Measurements from ENCODE around the gene CMKLR1. TPM values are rescaled to one million over a fixed set of nuclear protein-coding genes. Genes with fewer than 3 reads are reported as not detected.
A peak's percentile ranks its signal among the peaks of the same experiment; 100 is the strongest.

The CMKLR1 gene
- total RNA-seq, 1 donor from 2014 or later = not detected

DNA sequence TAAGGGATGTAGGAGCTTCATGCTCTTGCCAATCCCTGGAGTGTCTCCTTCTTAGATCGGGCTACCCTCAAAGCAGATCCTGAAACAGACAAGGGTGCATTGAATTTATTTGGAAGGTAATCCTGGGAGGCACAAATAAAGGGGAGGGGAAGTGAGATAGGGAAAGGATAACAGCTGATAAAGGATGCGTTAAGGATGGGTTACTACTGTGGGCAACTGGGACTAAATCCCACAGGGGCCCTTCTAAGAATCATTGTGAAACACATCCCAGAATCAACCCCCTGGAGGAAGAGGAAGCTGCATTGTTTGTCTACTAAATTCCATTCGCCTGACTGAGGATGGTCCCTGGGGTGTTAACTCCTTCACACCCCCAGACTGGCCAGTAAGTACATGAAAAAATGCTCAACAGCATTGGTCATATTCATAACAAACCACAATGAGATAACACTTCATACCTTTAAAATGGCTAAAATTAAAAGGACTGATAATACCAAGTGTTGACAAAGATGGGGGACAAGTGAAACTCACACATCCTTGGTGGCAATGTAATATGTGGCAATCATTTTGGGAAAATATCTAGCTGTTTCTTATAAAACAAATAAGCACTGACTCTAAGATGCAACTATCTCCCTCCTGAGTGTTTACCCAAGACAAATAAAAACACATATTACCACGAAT lies 37.0 kb upstream of the CMKLR1 start:
- TF ChIP-seq EZH2phosphoT487 (IDR thresholded peaks at IDR 0.05) (no peak), EZH2 (IDR thresholded peaks at IDR 0.05) (no peak)
- TF ChIP-seq, protein P1, sequence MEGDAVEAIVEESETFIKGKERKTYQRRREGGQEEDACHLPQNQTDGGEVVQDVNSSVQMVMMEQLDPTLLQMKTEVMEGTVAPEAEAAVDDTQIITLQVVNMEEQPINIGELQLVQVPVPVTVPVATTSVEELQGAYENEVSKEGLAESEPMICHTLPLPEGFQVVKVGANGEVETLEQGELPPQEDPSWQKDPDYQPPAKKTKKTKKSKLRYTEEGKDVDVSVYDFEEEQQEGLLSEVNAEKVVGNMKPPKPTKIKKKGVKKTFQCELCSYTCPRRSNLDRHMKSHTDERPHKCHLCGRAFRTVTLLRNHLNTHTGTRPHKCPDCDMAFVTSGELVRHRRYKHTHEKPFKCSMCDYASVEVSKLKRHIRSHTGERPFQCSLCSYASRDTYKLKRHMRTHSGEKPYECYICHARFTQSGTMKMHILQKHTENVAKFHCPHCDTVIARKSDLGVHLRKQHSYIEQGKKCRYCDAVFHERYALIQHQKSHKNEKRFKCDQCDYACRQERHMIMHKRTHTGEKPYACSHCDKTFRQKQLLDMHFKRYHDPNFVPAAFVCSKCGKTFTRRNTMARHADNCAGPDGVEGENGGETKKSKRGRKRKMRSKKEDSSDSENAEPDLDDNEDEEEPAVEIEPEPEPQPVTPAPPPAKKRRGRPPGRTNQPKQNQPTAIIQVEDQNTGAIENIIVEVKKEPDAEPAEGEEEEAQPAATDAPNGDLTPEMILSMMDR (IDR thresholded peaks at IDR 0.05) = no peak
- Mint-ChIP-seq H3K9me3 (peaks cover 17% of the 10 kb centered on the region), H3K27me3 (ENCODE audit: insufficient read depth, low read depth) (peaks cover 4% of the 10 kb centered on the region), H3K4me3 (no peak overlapping the region), H3K27ac (no peak overlapping the region), H3K36me3 (no peaks in the 10 kb centered on the region), H3K4me1 (no peaks in the 10 kb centered on the region)
- Histone ChIP-seq H3K27ac (no peak overlapping the region), H3K9me3 (ENCODE audit: low read depth) (no peaks in the 10 kb centered on the region), H3K4me2 (no peak overlapping the region), H3F3A (ENCODE audit: low read depth) (no peaks in the 10 kb centered on the region), H2AFZ (replicated peaks) (no peak overlapping the region), H3K36me3 (no peaks in the 10 kb centered on the region), H3K79me2 (ENCODE audit: low read depth) (no peaks in the 10 kb centered on the region), H4K20me1 (ENCODE audit: low read depth) (no peaks in the 10 kb centered on the region), H3K4me1 (no peaks in the 10 kb centered on the region), H3K27me3 (no peaks in the 10 kb centered on the region), H3K4me3 (no peak overlapping the region), H3K9ac (no peak overlapping the region)
- no peak for DNase-seq (ENCODE audit: low spot score)

DNA sequence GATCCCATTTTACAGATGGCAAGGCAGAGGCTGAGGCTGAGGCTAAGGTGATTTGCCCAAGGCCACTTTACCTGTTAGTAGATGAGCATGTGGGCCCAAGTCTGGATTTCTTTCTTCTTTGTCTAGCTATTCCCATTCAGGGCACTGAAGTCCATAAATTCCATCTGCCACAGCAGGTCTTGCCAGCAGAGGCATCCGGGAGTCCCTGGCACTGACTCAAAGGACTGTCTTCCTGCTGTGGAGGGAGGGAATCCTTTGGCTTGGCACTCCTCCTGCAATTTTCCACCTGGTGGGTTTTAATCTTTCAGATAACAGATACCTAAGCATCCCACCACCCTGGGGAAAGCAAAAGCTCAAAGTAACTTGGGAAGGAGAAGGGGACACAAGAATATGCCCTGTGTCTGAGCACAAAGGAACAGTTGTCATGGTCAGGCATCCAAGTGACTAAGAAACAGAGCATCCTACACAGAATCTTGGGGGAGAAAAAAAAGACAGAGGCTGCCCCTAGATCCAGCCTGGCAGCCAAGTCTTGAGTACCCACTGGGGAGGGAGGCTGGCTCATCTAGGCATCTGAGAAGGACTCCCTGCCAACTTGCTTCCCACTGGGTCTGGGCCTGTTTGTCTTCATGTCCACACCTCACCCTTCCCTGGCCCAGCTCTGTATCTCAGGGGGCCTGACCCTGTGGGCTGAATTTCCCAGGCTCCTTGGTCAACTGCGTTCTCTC lies 35.6 kb upstream of the CMKLR1 start:
- no peaks in the 10 kb centered on the region for H4K20me1 ChIP-seq (ENCODE audit: low read depth)
- no peaks in the 10 kb centered on the region for H3K79me2 ChIP-seq (ENCODE audit: low read depth)
- no peaks in the 10 kb centered on the region for H3F3A ChIP-seq (ENCODE audit: low read depth)
- Mint-ChIP-seq H3K4me1 (no peaks in the 10 kb centered on the region), H3K27ac (no peak overlapping the region), H3K27me3 (ENCODE audit: insufficient read depth, low read depth) (peaks cover 4% of the 10 kb centered on the region), H3K9me3 (peaks cover 17% of the 10 kb centered on the region), H3K36me3 (no peaks in the 10 kb centered on the region), H3K4me3 (no peak overlapping the region)
- no peak overlapping the region for H3K4me3 ChIP-seq
- H3K4me1 ChIP-seq = no peaks in the 10 kb centered on the region
- no peaks in the 10 kb centered on the region for H3K9me3 ChIP-seq (ENCODE audit: low read depth)
- no peaks in the 10 kb centered on the region for H3K27me3 ChIP-seq
- H3K36me3 ChIP-seq = no peaks in the 10 kb centered on the region
- H3K4me2 ChIP-seq = no peak overlapping the region
- no peak overlapping the region for H2AFZ ChIP-seq (replicated peaks)
- TF ChIP-seq, protein P1 (IDR thresholded peaks at IDR 0.05) = no peak
- TF ChIP-seq EZH2phosphoT487 (IDR thresholded peaks at IDR 0.05) (no peak), EZH2 (IDR thresholded peaks at IDR 0.05) (no peak)
- no peak for DNase-seq (ENCODE audit: low spot score)
- no peak overlapping the region for H3K27ac ChIP-seq
- no peak overlapping the region for H3K9ac ChIP-seq

DNA sequence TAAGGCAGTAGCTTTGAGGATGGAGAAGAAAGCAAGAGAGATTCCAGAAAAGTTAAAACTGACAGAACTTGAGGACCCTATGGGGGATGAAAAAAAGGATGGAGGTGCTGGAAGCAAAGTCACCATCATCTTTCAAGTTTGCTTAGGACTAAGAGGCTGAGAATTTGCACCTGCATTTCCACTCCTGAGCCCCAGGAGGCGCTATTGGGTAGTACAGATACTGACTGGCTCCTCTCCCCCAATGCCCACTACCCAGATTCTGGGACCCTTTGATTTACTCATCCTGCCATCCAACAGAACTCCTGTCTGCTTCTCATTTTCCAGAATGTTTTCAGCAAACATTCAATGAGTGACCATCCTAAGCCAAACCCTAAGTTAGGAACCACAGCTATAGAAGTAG lies 34.0 kb upstream of the CMKLR1 start:
- H3K4me3 ChIP-seq = no peak overlapping the region
- Mint-ChIP-seq H3K27me3 (ENCODE audit: insufficient read depth, low read depth) (no peaks in the 10 kb centered on the region), H3K27ac (no peak overlapping the region), H3K36me3 (no peaks in the 10 kb centered on the region), H3K4me1 (no peaks in the 10 kb centered on the region), H3K9me3 (peaks cover 17% of the 10 kb centered on the region), H3K4me3 (no peak overlapping the region)
- H3K9ac ChIP-seq = no peak overlapping the region
- no peaks in the 10 kb centered on the region for H3K9me3 ChIP-seq (ENCODE audit: low read depth)
- H3K27me3 ChIP-seq = no peaks in the 10 kb centered on the region
- no peaks in the 10 kb centered on the region for H4K20me1 ChIP-seq (ENCODE audit: low read depth)
- DNase-seq (ENCODE audit: low spot score) = peak; percentile 11
- H2AFZ ChIP-seq (replicated peaks) = no peak overlapping the region
- H3K27ac ChIP-seq = no peak overlapping the region
- H3K36me3 ChIP-seq = no peaks in the 10 kb centered on the region
- no peaks in the 10 kb centered on the region for H3K79me2 ChIP-seq (ENCODE audit: low read depth)
- no peaks in the 10 kb centered on the region for H3F3A ChIP-seq (ENCODE audit: low read depth)
- TF ChIP-seq, protein P1 (IDR thresholded peaks at IDR 0.05) = peak; percentile 53
- no peak for TF ChIP-seq EZH2phosphoT487 (IDR thresholded peaks at IDR 0.05)
- H3K4me2 ChIP-seq = no peak overlapping the region
- H3K4me1 ChIP-seq = no peaks in the 10 kb centered on the region

All from neural progenitor cell (in vitro differentiated cells).